ENCODE data around the gene SENP2. TPM values are rescaled to one million over a fixed set of nuclear protein-coding genes. Genes with fewer than 3 reads are reported as not detected.

SENP2 gene
- total and polyA plus RNA-seq, 2 of the 13 experiments (the other 11 are each of a cell fraction or from before 2014, with no cell fraction given) = 7.7 to 46.2 TPM

DNA sequence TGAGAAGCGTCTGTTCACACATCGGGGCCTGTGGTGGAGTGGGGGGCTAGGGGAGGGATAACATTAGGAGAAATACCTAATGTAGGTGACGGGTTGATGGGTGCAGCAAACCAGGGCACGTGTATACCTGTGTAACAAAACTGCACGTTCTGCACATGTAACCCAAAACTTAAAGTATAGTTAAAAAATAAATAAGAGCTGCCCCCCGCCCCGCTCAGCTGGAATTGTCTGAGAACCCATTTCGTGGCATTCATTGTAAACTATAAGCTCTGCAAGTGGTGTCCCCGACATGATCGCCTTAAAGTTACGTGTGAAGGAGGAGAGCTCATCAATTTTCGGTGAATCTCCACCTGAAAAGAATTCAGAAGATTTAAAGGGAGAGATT is 26.4 kb upstream of the SENP2 start (continued):
- TF ChIP-seq, protein P1, sequence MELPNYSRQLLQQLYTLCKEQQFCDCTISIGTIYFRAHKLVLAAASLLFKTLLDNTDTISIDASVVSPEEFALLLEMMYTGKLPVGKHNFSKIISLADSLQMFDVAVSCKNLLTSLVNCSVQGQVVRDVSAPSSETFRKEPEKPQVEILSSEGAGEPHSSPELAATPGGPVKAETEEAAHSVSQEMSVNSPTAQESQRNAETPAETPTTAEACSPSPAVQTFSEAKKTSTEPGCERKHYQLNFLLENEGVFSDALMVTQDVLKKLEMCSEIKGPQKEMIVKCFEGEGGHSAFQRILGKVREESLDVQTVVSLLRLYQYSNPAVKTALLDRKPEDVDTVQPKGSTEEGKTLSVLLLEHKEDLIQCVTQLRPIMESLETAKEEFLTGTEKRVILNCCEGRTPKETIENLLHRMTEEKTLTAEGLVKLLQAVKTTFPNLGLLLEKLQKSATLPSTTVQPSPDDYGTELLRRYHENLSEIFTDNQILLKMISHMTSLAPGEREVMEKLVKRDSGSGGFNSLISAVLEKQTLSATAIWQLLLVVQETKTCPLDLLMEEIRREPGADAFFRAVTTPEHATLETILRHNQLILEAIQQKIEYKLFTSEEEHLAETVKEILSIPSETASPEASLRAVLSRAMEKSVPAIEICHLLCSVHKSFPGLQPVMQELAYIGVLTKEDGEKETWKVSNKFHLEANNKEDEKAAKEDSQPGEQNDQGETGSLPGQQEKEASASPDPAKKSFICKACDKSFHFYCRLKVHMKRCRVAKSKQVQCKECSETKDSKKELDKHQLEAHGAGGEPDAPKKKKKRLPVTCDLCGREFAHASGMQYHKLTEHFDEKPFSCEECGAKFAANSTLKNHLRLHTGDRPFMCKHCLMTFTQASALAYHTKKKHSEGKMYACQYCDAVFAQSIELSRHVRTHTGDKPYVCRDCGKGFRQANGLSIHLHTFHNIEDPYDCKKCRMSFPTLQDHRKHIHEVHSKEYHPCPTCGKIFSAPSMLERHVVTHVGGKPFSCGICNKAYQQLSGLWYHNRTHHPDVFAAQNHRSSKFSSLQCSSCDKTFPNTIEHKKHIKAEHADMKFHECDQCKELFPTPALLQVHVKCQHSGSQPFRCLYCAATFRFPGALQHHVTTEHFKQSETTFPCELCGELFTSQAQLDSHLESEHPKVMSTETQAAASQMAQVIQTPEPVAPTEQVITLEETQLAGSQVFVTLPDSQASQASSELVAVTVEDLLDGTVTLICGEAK (IDR thresholded peaks at IDR 0.05) = no peak
- TF ChIP-seq, protein P1 (CRISPR knock-in tag; IDR thresholded peaks at IDR 0.05) = no peak
- TF ChIP-seq ZNF597 (CRISPR knock-in tag; IDR thresholded peaks at IDR 0.05) (no peak), ZNF572 (CRISPR knock-in tag; IDR thresholded peaks at IDR 0.05) (no peak), ZNF432 (CRISPR knock-in tag; IDR thresholded peaks at IDR 0.05; ENCODE audit: borderline replicate concordance) (no peak), ZBTB8A (CRISPR knock-in tag; IDR thresholded peaks at IDR 0.05; ENCODE audit: borderline replicate concordance, low read depth) (no peak), SRF (IDR thresholded peaks at IDR 0.05; ENCODE audit: low read depth, low read length) (no peak)

Measured in HepG2 (cell line).